ENCODE measurements around the gene PPP1R12C.

GRCh38 chr19:55091126-55091910 lies 26.1 kb downstream of the PPP1R12C start:
- TF ChIP-seq CTCF (IDR thresholded peaks at IDR 0.05) (no peak), POLR2A (IDR thresholded peaks at IDR 0.05) (no peak)

Data from uterus (tissue), 2 donors.